IMR-90 (cell line): Measurements from ENCODE around the gene CTDSPL. TPM values are rescaled to one million over a fixed set of nuclear protein-coding genes. Genes with fewer than 3 reads are reported as not detected.

Experiments
- ATAC-seq: fragments of 200-7000 bp; cut with Tn5 transposase; 2 replicates; pipeline ENCODE4 v1.9.1; 2020; ENCODE audit warnings: low read depth, mild to moderate bottlenecking, moderate library complexity
- BruUV-seq: library from RNA; stranded (reverse); fragments of 400-500 nt; replicated peaks from 2 replicates; lab custom pipeline; 2021; lab: Mats Ljungman, UMichigan
- CTCF ChIA-PET: fragments of 300-600 bp; formaldehyde crosslinking; extraction: SDS; loops from one replicate; lab custom pipeline; 2021; ENCODE audit warnings: antibody characterized with exemption; lab: Yijun Ruan, JAX
- POLR2A ChIA-PET: fragments of 300-600 bp; sonication (Branson Sonifier 250); formaldehyde crosslinking; loops from one replicate; lab custom pipeline; 2022; ENCODE audit warnings: antibody characterized with exemption; ENCODE audit not compliant: unreplicated experiment; lab: Charles Lee
- DNase-seq: peaks from one replicate; pipeline ENCODE4 v3.0.0; 2013
- H2AFZ ChIP-seq: replicated peaks from 2 replicates; pipeline ENCODE3; 2013; ENCODE audit warnings: low read length, mild to moderate bottlenecking; ENCODE audit not compliant: poor library complexity
- H2AK5ac ChIP-seq: 2 replicates; pipeline ENCODE4 v1.6.1; 2013; ENCODE audit warnings: low read depth, low read length, inconsistent platforms
- H2AK9ac ChIP-seq: replicated peaks from 2 replicates; pipeline ENCODE3; 2013; ENCODE audit warnings: mild to moderate bottlenecking, low read depth, low read length, moderate library complexity; ENCODE audit not compliant: poor library complexity
- H2BK120ac ChIP-seq: 2 replicates; pipeline ENCODE4 v1.6.1; 2013; ENCODE audit warnings: low read depth, low read length, inconsistent platforms
- H2BK15ac ChIP-seq: 3 replicates; pipeline ENCODE4 v1.6.1; 2013; ENCODE audit warnings: low read depth, low read length, inconsistent platforms
- H2BK20ac ChIP-seq: 2 replicates; pipeline ENCODE4 v1.6.1; 2013; ENCODE audit warnings: low read depth, mild to moderate bottlenecking, inconsistent platforms, low read length, moderate library complexity
- H2BK5ac ChIP-seq: 2 replicates; pipeline ENCODE4 v1.6.1; 2013; ENCODE audit warnings: mild to moderate bottlenecking, low read depth, low read length, inconsistent platforms; ENCODE audit not compliant: poor library complexity, severe bottlenecking
- H3K14ac ChIP-seq: replicated peaks from 2 replicates; pipeline ENCODE4 v1.6.1; 2013; ENCODE audit warnings: low read depth, low read length, inconsistent platforms
- H3K18ac ChIP-seq: 2 replicates; pipeline ENCODE4 v1.6.1; 2013; ENCODE audit warnings: low read depth, low read length, control low read depth
- H3K23ac ChIP-seq: 2 replicates; pipeline ENCODE4 v1.6.1; 2013; ENCODE audit warnings: low read depth, low read length, inconsistent platforms
- H3K27ac ChIP-seq: 2 replicates; pipeline ENCODE4 v1.5.1; 2013; ENCODE audit warnings: mild to moderate bottlenecking, control low read depth, low read length; ENCODE audit not compliant: insufficient read depth
- H3K27me3 ChIP-seq: 2 replicates; pipeline ENCODE4 v1.6.1; 2013; ENCODE audit warnings: low read length; ENCODE audit not compliant: control insufficient read depth, insufficient read depth
- H3K36me3 ChIP-seq: 2 replicates; pipeline ENCODE4 v1.6.1; 2013; ENCODE audit warnings: low read length, mixed read lengths; ENCODE audit not compliant: control insufficient read depth, insufficient read depth
- H3K4ac ChIP-seq: 2 replicates; pipeline ENCODE4 v1.6.1; 2013; ENCODE audit warnings: low read depth, low read length, inconsistent platforms
- H3K4me1 ChIP-seq: 2 replicates; pipeline ENCODE4 v1.6.1; 2013; ENCODE audit warnings: low read length, mixed read lengths; ENCODE audit not compliant: control insufficient read depth, insufficient read depth
- H3K4me2 ChIP-seq: 2 replicates; pipeline ENCODE4 v1.6.1; 2013; ENCODE audit warnings: low read depth, mild to moderate bottlenecking, control low read depth, low read length, moderate library complexity
- H3K4me3 ChIP-seq: 2 replicates; pipeline ENCODE4 v1.5.1; 2013; ENCODE audit warnings: low read depth, mild to moderate bottlenecking, control low read depth, low read length, moderate library complexity; ENCODE audit not compliant: insufficient read depth
- H3K56ac ChIP-seq: 2 replicates; pipeline ENCODE4 v1.6.1; 2013; ENCODE audit warnings: low read length, inconsistent platforms; ENCODE audit not compliant: insufficient read depth; ENCODE audit errors: extremely low read depth
- H3K79me1 ChIP-seq, 2 experiments: 2 replicates each; pipeline ENCODE4 v1.6.1; 2013; ENCODE audit warnings: low read length in 2 of 2, inconsistent platforms in 1 of 2, low read depth in 1 of 2
- H3K9ac ChIP-seq: 2 replicates; pipeline ENCODE4 v1.6.1; 2013; ENCODE audit warnings: low read depth, low read length, control low read depth
- H3K9me1 ChIP-seq: 2 replicates; pipeline ENCODE4 v1.6.1; 2013; ENCODE audit warnings: low read length, inconsistent platforms; ENCODE audit not compliant: insufficient read depth
- H3K9me3 ChIP-seq: 2 replicates; pipeline ENCODE4 v1.6.1; 2013; ENCODE audit warnings: low read length; ENCODE audit not compliant: control insufficient read depth, insufficient read depth
- H4K20me1 ChIP-seq: 2 replicates; pipeline ENCODE4 v1.6.1; 2013; ENCODE audit warnings: low read length, inconsistent platforms; ENCODE audit not compliant: insufficient read depth
- H4K5ac ChIP-seq: 2 replicates; pipeline ENCODE4 v1.6.1; 2013; ENCODE audit warnings: mild to moderate bottlenecking, low read depth, low read length, control low read depth
- H4K8ac ChIP-seq, 2 experiments: 2 replicates each; pipeline ENCODE4 v1.6.1; 2013; ENCODE audit warnings: low read depth in 2 of 2, low read length in 2 of 2, control low read depth in 1 of 2, inconsistent platforms in 1 of 2
- H4K91ac ChIP-seq: 2 replicates; pipeline ENCODE4 v1.6.1; 2013; ENCODE audit warnings: low read depth, low read length, inconsistent platforms; ENCODE audit not compliant: insufficient read depth
- BHLHE40 ChIP-seq: fragments of 150-350 bp; IDR thresholded peaks from 2 replicates; pipeline ENCODE4 v1.6.1; 2016; ENCODE audit warnings: mild to moderate bottlenecking, low read depth, low read length
- CEBPB ChIP-seq: IDR thresholded peaks from 2 replicates; pipeline ENCODE4 v1.6.1; 2012; ENCODE audit warnings: low read depth, low read length, improper control_type of control experiment
- CHD1 ChIP-seq: IDR thresholded peaks from 2 replicates; pipeline ENCODE4 v1.6.1; 2012; ENCODE audit warnings: low read depth, low read length, improper control_type of control experiment
- MAFK ChIP-seq: IDR thresholded peaks from 2 replicates; pipeline ENCODE4 v1.6.1; 2012; ENCODE audit warnings: low read depth, low read length, improper control_type of control experiment
- RAD21 ChIP-seq: IDR thresholded peaks from 2 replicates; pipeline ENCODE4 v1.6.1; 2012; ENCODE audit warnings: low read length, improper control_type of control experiment
- SMC3 ChIP-seq: fragments of 150-350 bp; IDR thresholded peaks from 2 replicates; pipeline ENCODE4 v1.6.1; 2016; ENCODE audit warnings: low read depth, mild to moderate bottlenecking, antibody characterized with exemption, low read length, moderate library complexity
- WGBS, 2 experiments: methylation state at CpG; one replicate each; pipeline versions ENCODE4 v1.1.5 to v1.1.7; 2013; ENCODE audit warnings: missing lambda C conversion rate in 2 of 2; ENCODE audit not compliant: insufficient read length in 1 of 2; ENCODE audit errors: extremely low coverage in 2 of 2; 5-methylcytosine and 5-hydroxymethylcytosine counted together
- dilution Hi-C: fragments of 300-500 bp; cut with HindIII; formaldehyde crosslinking; loops from one replicate; pipeline ENCODE4 v1.14.3; 2018; ENCODE audit warnings: low sequenced_read_pairs; ENCODE audit not compliant: unreplicated experiment
- in situ Hi-C: fragments of 300-500 bp; cut with MboI; formaldehyde crosslinking; loops from 3 replicates; pipeline ENCODE4 v1.14.3; 2019; ENCODE audit warnings: low sequenced_read_pairs, inconsistent platforms, mixed read lengths
- intact Hi-C: fragments of 100-400 bp; cut with micrococcal nuclease; formaldehyde crosslinking; loops from 2 replicates; pipeline ENCODE4 v1.10.0; 2022
- polyA plus RNA-seq, 3 experiments: library from polyadenylated mRNA; depleted of rRNA; stranded (reverse); fragments of >200 nt; gene quantifications; 2 replicates each; pipeline ENCODE4 v1.2.3, GENCODE V29; 2012; ENCODE audit warnings: low replicate concordance in 1 of 3
- total RNA-seq: library from RNA; depleted of rRNA; stranded (reverse); fragments of >200 nt; gene quantifications from 2 replicates; pipeline ENCODE4 v1.2.3, GENCODE V29; 2012
- TF ChIP-seq, protein P1 (sequence below): conservative IDR thresholded peaks from 2 replicates; pipeline ENCODE4 v1.5.1; 2012; ENCODE audit warnings: mild to moderate bottlenecking, low read depth, low read length, improper control_type of control experiment
- TF ChIP-seq, protein P2 (sequence below): fragments of 150-350 bp; IDR thresholded peaks from 2 replicates; pipeline ENCODE4 v1.6.1; 2017; ENCODE audit warnings: mild to moderate bottlenecking, antibody characterized with exemption, low read length, low read depth
- TF ChIP-seq, protein P3 (sequence below): fragments of 150-350 bp; IDR thresholded peaks from 2 replicates; pipeline ENCODE4 v1.6.1; 2016; ENCODE audit warnings: low read depth, mild to moderate bottlenecking, low read length, moderate library complexity, borderline replicate concordance

CTDSPL gene
- total and polyA plus RNA-seq, 2 of the 4 experiments (the other 2 are of a cell fraction), result 24.5 to 29.0 TPM

- DNase-seq (no peak), ATAC-seq (no peak; the same call in 1 of the 2 replicates)
- H3K4ac ChIP-seq, result no peak overlapping the region
- POLR2A ChIA-PET, result no interaction called here
- 87% methylated on average over 2 of the region's 3 CpGs; no CpG with 5 or more reads in 1 of the 2 experiments for WGBS, 2 experiments
- no peak overlapping the region for H2AK9ac ChIP-seq
- dilution Hi-C loops (no loop called here), in situ Hi-C loops (no loop called here), intact Hi-C loops (no loop called here)
- no peak overlapping the region for H4K5ac ChIP-seq
- no peak overlapping the region for H2BK120ac ChIP-seq
- H3K36me3 ChIP-seq, result peaks cover 2% of the 10 kb centered on the region; the same call in 1 of the 2 replicates
- H2BK20ac ChIP-seq, result no peak overlapping the region
- no peak overlapping the region for H2AFZ ChIP-seq
- CTCF ChIA-PET, result no interaction called here
- H3K4me2 ChIP-seq, result no peak overlapping the region
- no peaks in the 10 kb centered on the region for H3K4me1 ChIP-seq
- H3K56ac ChIP-seq, result no peak overlapping the region
- H2AK5ac ChIP-seq, result no peak overlapping the region
- H3K79me1 ChIP-seq, result no peaks in the 10 kb centered on the region
- H3K18ac ChIP-seq, result no peak overlapping the region
- no peaks in the 10 kb centered on the region for H3K9me3 ChIP-seq
- H4K8ac ChIP-seq, result no peak overlapping the region
- H4K20me1 ChIP-seq, result no peaks in the 10 kb centered on the region
- no peak overlapping the region for H3K27ac ChIP-seq
- H3K9me1 ChIP-seq, result no peaks in the 10 kb centered on the region
- no peak overlapping the region; the same call in 1 of the 2 replicates for H3K23ac ChIP-seq
- no peak overlapping the region for H2BK15ac ChIP-seq
- TF ChIP-seq, protein P1, sequence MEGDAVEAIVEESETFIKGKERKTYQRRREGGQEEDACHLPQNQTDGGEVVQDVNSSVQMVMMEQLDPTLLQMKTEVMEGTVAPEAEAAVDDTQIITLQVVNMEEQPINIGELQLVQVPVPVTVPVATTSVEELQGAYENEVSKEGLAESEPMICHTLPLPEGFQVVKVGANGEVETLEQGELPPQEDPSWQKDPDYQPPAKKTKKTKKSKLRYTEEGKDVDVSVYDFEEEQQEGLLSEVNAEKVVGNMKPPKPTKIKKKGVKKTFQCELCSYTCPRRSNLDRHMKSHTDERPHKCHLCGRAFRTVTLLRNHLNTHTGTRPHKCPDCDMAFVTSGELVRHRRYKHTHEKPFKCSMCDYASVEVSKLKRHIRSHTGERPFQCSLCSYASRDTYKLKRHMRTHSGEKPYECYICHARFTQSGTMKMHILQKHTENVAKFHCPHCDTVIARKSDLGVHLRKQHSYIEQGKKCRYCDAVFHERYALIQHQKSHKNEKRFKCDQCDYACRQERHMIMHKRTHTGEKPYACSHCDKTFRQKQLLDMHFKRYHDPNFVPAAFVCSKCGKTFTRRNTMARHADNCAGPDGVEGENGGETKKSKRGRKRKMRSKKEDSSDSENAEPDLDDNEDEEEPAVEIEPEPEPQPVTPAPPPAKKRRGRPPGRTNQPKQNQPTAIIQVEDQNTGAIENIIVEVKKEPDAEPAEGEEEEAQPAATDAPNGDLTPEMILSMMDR, result no peak
- no peak for TF ChIP-seq CEBPB
- no peak for TF ChIP-seq SMC3
- TF ChIP-seq RAD21, result no peak
- TF ChIP-seq, protein P2, sequence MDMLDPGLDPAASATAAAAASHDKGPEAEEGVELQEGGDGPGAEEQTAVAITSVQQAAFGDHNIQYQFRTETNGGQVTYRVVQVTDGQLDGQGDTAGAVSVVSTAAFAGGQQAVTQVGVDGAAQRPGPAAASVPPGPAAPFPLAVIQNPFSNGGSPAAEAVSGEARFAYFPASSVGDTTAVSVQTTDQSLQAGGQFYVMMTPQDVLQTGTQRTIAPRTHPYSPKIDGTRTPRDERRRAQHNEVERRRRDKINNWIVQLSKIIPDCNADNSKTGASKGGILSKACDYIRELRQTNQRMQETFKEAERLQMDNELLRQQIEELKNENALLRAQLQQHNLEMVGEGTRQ, result no peak
- TF ChIP-seq BHLHE40, result no peak
- no peak for TF ChIP-seq CHD1
- TF ChIP-seq, protein P3, sequence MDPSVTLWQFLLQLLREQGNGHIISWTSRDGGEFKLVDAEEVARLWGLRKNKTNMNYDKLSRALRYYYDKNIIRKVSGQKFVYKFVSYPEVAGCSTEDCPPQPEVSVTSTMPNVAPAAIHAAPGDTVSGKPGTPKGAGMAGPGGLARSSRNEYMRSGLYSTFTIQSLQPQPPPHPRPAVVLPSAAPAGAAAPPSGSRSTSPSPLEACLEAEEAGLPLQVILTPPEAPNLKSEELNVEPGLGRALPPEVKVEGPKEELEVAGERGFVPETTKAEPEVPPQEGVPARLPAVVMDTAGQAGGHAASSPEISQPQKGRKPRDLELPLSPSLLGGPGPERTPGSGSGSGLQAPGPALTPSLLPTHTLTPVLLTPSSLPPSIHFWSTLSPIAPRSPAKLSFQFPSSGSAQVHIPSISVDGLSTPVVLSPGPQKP, result no peak
- TF ChIP-seq MAFK, result no peak
- H3K27me3 ChIP-seq, result no peaks in the 10 kb centered on the region
- no peak overlapping the region for H3K4me3 ChIP-seq
- H3K9ac ChIP-seq, result no peak overlapping the region
- no peak overlapping the region for H3K14ac ChIP-seq
- H4K91ac ChIP-seq, result no peak overlapping the region
- H2BK5ac ChIP-seq, result no peak overlapping the region
- no TSS peak for BruUV-seq
These were observed 29.2 kb upstream of the CTDSPL start for GRCh38 chr3:37832480-37832879.
